NB4 (cell line): ENCODE data around the gene DYTN.

Experiments
- DNase-seq: peaks from one replicate; pipeline ENCODE4 v3.0.0; 2010; ENCODE audit warnings: low read depth
- H3K4me3 ChIP-seq: one replicate; pipeline ENCODE4 v1.5.1; 2011; ENCODE audit warnings: mild to moderate bottlenecking, low read depth, low read length, moderate library complexity
- MYC ChIP-seq: IDR thresholded peaks from 2 replicates; pipeline ENCODE4 v1.6.1; 2011; ENCODE audit warnings: low read depth, low read length
- POLR2A ChIP-seq: IDR thresholded peaks from 2 replicates; pipeline ENCODE4 v1.6.1; 2011; ENCODE audit warnings: mild to moderate bottlenecking; ENCODE audit not compliant: insufficient read length; ENCODE audit errors: extremely low read depth
- TF ChIP-seq, protein P1 (sequence below): IDR thresholded peaks from one replicate; pipeline ENCODE4 v1.5.1; 2012; ENCODE audit warnings: low read depth, low read length
- TF ChIP-seq, protein P2 (sequence below): IDR thresholded peaks from 2 replicates; pipeline ENCODE4 v1.6.1; 2011; ENCODE audit warnings: low read depth, low read length

DYTN gene

DNA sequence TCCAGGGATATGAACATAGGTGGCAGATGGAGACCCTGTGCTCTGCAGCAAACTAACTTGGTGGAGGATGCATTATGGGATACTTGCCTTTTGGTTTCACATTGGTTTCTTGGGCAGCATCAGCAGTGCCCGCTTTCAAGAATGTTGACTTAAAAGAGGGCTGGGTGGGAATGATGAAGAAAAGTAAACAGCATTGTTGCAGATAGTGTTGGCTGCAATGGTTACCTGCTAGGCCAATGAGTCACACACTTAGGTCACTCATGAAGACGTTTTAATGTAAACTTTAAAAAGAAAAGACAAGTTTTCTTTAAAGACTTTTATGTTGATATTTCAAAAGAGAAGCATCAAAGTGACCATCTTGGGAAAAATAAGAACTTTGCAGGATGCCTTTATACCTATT is 102.0 kb downstream of the DYTN start:
- no peak for DNase-seq

DNA sequence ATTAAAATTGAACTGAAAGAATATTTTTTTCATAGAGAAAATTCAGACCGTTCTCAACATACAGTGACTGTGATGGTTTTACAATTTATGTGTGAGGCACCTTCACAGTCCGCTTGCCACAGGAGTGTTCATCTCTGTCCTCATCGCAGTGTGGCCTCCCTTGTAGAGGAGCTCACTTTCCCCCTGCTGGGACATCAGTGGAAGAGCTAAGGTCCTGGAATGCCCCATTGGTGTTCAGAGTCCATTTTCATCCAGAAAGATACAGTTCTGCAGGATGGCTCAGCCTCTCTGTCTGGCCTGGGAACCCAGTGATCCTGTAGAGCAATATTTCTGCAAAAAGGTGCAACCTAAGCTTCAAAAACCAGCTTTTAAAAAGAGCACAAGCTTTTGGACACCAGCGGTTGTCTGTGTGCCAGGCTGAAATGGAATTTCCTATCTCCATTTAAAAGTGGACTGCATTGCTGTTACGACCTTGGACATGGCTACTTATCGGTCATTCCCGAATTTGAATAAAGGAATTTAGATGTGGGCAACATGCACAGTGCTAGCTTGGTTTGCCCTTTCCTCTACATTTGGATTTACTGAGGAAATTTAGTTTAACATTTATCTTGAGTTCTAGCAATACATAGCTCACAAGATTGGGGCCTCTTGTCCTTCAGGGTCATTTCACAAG is 102.6 kb downstream of the DYTN start:
- DNase-seq, result no peak
- TF ChIP-seq MYC, result no peak
- TF ChIP-seq, protein P1, sequence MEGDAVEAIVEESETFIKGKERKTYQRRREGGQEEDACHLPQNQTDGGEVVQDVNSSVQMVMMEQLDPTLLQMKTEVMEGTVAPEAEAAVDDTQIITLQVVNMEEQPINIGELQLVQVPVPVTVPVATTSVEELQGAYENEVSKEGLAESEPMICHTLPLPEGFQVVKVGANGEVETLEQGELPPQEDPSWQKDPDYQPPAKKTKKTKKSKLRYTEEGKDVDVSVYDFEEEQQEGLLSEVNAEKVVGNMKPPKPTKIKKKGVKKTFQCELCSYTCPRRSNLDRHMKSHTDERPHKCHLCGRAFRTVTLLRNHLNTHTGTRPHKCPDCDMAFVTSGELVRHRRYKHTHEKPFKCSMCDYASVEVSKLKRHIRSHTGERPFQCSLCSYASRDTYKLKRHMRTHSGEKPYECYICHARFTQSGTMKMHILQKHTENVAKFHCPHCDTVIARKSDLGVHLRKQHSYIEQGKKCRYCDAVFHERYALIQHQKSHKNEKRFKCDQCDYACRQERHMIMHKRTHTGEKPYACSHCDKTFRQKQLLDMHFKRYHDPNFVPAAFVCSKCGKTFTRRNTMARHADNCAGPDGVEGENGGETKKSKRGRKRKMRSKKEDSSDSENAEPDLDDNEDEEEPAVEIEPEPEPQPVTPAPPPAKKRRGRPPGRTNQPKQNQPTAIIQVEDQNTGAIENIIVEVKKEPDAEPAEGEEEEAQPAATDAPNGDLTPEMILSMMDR, result no peak
- no peak overlapping the region for H3K4me3 ChIP-seq

More for the DNA sequence above, 102.0 kb downstream of the DYTN start:
- no peak overlapping the region for H3K4me3 ChIP-seq
- TF ChIP-seq, protein P2, sequence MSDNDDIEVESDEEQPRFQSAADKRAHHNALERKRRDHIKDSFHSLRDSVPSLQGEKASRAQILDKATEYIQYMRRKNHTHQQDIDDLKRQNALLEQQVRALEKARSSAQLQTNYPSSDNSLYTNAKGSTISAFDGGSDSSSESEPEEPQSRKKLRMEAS, result no peak
- no peak for TF ChIP-seq MYC

GRCh38 chr2:206614811-206615210 is 103.4 kb downstream of the DYTN start:
- DNase-seq, result peak; percentile 30
- no peak overlapping the region for H3K4me3 ChIP-seq
- TF ChIP-seq MYC, result no peak
- no peak for TF ChIP-seq POLR2A
- TF ChIP-seq, protein P2, result no peak
- TF ChIP-seq, protein P1, result no peak

DNA sequence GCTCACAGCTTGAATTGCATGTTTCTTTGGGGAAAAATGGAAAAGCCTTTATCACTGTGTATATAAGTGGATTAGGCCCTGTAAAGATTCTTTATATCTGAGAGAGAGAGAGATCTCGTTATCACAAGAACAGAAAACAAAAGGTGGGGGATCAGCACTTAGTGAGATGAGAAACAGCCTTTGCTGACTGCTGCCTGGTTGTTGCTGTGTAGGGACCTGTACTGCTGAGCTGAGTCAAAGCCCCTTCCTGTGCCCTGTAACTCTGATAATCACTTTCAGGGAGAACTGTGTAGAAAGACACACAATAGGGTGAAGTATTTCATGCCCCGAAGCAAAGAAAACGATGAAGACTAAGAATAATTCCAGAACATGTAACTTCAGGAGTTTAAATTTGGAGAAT is 106.5 kb downstream of the DYTN start:
- DNase-seq, result no peak
- H3K4me3 ChIP-seq, result no peak overlapping the region
- TF ChIP-seq POLR2A (no peak), MYC (no peak)
- TF ChIP-seq, protein P1, result no peak
- TF ChIP-seq, protein P2, result no peak

- H3K4me3 ChIP-seq, result no peak overlapping the region
- no peak for DNase-seq
- no peak for TF ChIP-seq POLR2A
- no peak for TF ChIP-seq MYC
- TF ChIP-seq, protein P2, result no peak
- TF ChIP-seq, protein P1, result no peak
Measured at GRCh38 chr2:206611191-206611590, 107.0 kb downstream of the DYTN start.

DNA sequence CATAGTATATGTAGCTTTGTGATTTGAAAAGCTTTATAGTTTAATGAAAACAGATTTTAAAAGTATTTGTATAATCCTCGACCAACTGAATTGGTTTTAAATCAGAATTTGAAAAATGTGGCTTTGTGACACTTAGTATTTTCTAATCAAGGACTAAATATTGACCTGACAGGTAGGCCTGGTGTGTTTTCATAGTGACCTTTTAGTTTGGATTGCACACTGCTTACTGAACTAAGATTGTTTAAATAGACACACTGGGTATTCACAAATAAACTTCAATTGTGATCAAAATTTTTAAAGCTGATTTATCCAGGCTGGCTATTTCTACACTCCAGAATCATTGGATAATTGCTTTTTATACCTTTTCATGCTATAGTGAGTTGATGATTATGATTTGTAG is 107.7 kb downstream of the DYTN start:
- no peak for DNase-seq
- no peak overlapping the region for H3K4me3 ChIP-seq
- TF ChIP-seq, protein P1, result no peak
- TF ChIP-seq, protein P2, result no peak
- TF ChIP-seq MYC, result no peak
- TF ChIP-seq POLR2A, result no peak
